Stomach (tissue), 9 donors: Measurements from ENCODE around the gene ZFX. TPM values are rescaled to one million over a fixed set of nuclear protein-coding genes. Genes with fewer than 3 reads are reported as not detected.

ENCODE experiments used
- DNase-seq, 2 donors: peaks; one replicate each; pipeline versions ENCODE4 v3.0.0 to v3.0.0-alpha.2; 2013 to 2019
- H3K27ac ChIP-seq, 5 donors: fragments of 200-600 bp in 4 of 5; sonication (generic) in 4 of 5; one replicate each; pipeline ENCODE4 v1.5.1; 2013 to 2019; ENCODE audit warnings: mild to moderate bottlenecking in 1 of 5, moderate library complexity in 1 of 5
- H3K27me3 ChIP-seq, 3 donors: fragments of 200-600 bp; sonication (generic); one replicate each; pipeline ENCODE4 v1.5.1; 2017 to 2019; ENCODE audit warnings: mixed run types in 1 of 3
- H3K36me3 ChIP-seq, 4 donors: fragments of 200-600 bp; sonication (generic); 1 replicate in 3 of 4; 2 replicates in 1 of 4; pipeline ENCODE4 v1.5.1; 2016 to 2019
- H3K4me1 ChIP-seq, 4 donors: fragments of 200-600 bp; sonication (generic); one replicate each; pipeline ENCODE4 v1.5.1; 2016 to 2019
- H3K4me3 ChIP-seq, 4 donors: fragments of 200-600 bp; sonication (generic) in 3 of 4; one replicate each; pipeline ENCODE4 v1.5.1; 2016 to 2019; ENCODE audit warnings: mild to moderate bottlenecking in 1 of 4
- H3K9me3 ChIP-seq, 4 donors: fragments of 200-600 bp; sonication (generic); one replicate each; pipeline ENCODE4 v1.5.1; 2016 to 2019
- CTCF ChIP-seq, 7 experiments: fragments of 450-650 bp in 4 of 7; fragments of 200-600 bp in 3 of 7; sonication (generic) in 3 of 7; IDR thresholded peaks; one replicate each; pipeline ENCODE4 v1.5.1; 2016 to 2019; ENCODE audit warnings: antibody characterized with exemption in 7 of 7, control low read depth in 2 of 7, mild to moderate bottlenecking in 1 of 7
- EP300 ChIP-seq: sonication (generic); formaldehyde crosslinking; IDR thresholded peaks from one replicate; pipeline ENCODE4 v1.6.1; 2017; ENCODE audit warnings: antibody characterized with exemption
- POLR2A ChIP-seq, 4 donors: fragments of 450-650 bp; IDR thresholded peaks; one replicate each; pipeline ENCODE4 v1.6.1; 2016; ENCODE audit warnings: antibody characterized with exemption in 4 of 4, control low read depth in 2 of 4, mild to moderate bottlenecking in 1 of 4, moderate library complexity in 1 of 4
- POLR2AphosphoS5 ChIP-seq, 3 donors: sonication (generic); formaldehyde crosslinking; IDR thresholded peaks; one replicate each; pipeline ENCODE4 v1.6.1; 2016; ENCODE audit warnings: antibody characterized with exemption in 3 of 3
- WGBS, 5 donors: extraction: QIAGEN DNeasy Blood & Tissue Kit in 3 of 5; methylation state at CpG; one replicate each; pipeline versions ENCODE4 v1.1.5 to v1.1.7; 2013 to 2018; 5-methylcytosine and 5-hydroxymethylcytosine counted together
- intact Hi-C: fragments of 100-400 bp; cut with DNase I; formaldehyde crosslinking; loops from one replicate; pipeline ENCODE4 v1.15.1; 2023; ENCODE audit warnings: low total_unique reads
- polyA plus RNA-seq, 3 donors: library from polyadenylated mRNA; stranded (reverse); fragments of 200-250 nt; gene quantifications; one replicate each; pipeline ENCODE4 v1.2.3, GENCODE V29; 2013
- total RNA-seq, 5 donors: library from RNA; depleted of rRNA; stranded (reverse); fragments of >200 nt; gene quantifications; one replicate each; pipeline versions ENCODE4 v1.1.0 to v1.2.3, GENCODE V29; 2014 to 2016
- donor health status: healthy with polysubstance abuse.
- donor health status: Bipolar disorder and iron deficiency.
- donor health status: healthy.

The ZFX gene
- total and polyA plus RNA-seq, 8 donors: 3.8 to 73.6 (median 17.4) TPM

- peak overlapping the region; percentile 92 to 100 (median 99) for H3K27ac ChIP-seq
- no peaks in the 10 kb centered on the region for H3K36me3 ChIP-seq
- H3K9me3 ChIP-seq: no peaks in the 10 kb centered on the region
- peak in 1 of 2 donors; percentile 70 for DNase-seq
- H3K4me3 ChIP-seq: peak overlapping the region; percentile 57 to 75 (median 69)
- no peaks in the 10 kb centered on the region for H3K27me3 ChIP-seq
- TF ChIP-seq POLR2AphosphoS5 (IDR thresholded peaks at IDR 0.05) (no peak), CTCF (IDR thresholded peaks at IDR 0.05) (no peak)
- 1 to 2% (median 2%) methylated on average over 17 to 35 of the region's 35 CpGs for WGBS, 5 donors
- intact Hi-C loops: no loop called here
- peaks cover 8 to 68% (median 51%) of the 10 kb centered on the region in 4 donors for H3K4me1 ChIP-seq
Measured at GRCh38 chrX:24148535-24149350, 786 bp upstream of the ZFX start.

GRCh38 chrX:24150051-24150790 is 692 bp downstream of the ZFX start:
- Histone ChIP-seq H3K4me1 (peaks cover 8 to 81% (median 65%) of the 10 kb centered on the region in 4 donors), H3K36me3 (no peaks in the 10 kb centered on the region), H3K9me3 (no peaks in the 10 kb centered on the region), H3K27ac (peak overlapping the region; percentile 92 to 100 (median 99)), H3K4me3 (peak overlapping the region; percentile 57 to 75 (median 69)), H3K27me3 (no peaks in the 10 kb centered on the region)
- DNase-seq: peak; percentile 93 to 98
- TF ChIP-seq CTCF (IDR thresholded peaks at IDR 0.05): peak in 3 of 7 experiments; percentile 28 to 59 (median 41)
- peak; percentile 15 to 71 (median 60) for TF ChIP-seq POLR2AphosphoS5 (IDR thresholded peaks at IDR 0.05)
- no peak for TF ChIP-seq POLR2A (IDR thresholded peaks at IDR 0.05)
- intact Hi-C loops: no loop called here
- WGBS, 5 donors: 0 to 1% (median 0%) methylated on average over 4 to 68 of the region's 79 CpGs

- no peak for DNase-seq
- Histone ChIP-seq H3K27me3 (no peaks in the 10 kb centered on the region), H3K4me1 (peaks cover 8 to 81% (median 70%) of the 10 kb centered on the region in 4 donors), H3K36me3 (no peaks in the 10 kb centered on the region), H3K4me3 (peak overlapping the region; percentile 57 to 75 (median 69)), H3K27ac (peak overlapping the region in 4 of 5 donors; percentile 92 to 100 (median 99)), H3K9me3 (no peaks in the 10 kb centered on the region)
- intact Hi-C loops: no loop called here
- TF ChIP-seq EP300 (no peak), POLR2A (IDR thresholded peaks at IDR 0.05) (no peak), CTCF (IDR thresholded peaks at IDR 0.05) (no peak), POLR2AphosphoS5 (IDR thresholded peaks at IDR 0.05) (no peak)
- WGBS, 5 donors: 0 to 3% (median 2%) methylated on average over 10 of the region's 10 CpGs
Measured at GRCh38 chrX:24150898-24151297, 1.4 kb downstream of the ZFX start.

- intact Hi-C loops: no loop called here
- Histone ChIP-seq H3K27me3 (no peaks in the 10 kb centered on the region), H3K9me3 (no peaks in the 10 kb centered on the region), H3K4me1 (peaks cover 4 to 81% (median 69%) of the 10 kb centered on the region in 4 donors), H3K36me3 (no peaks in the 10 kb centered on the region), H3K27ac (peak overlapping the region in 4 of 5 donors; percentile 92 to 100 (median 99)), H3K4me3 (peak overlapping the region; percentile 57 to 75 (median 69))
- DNase-seq: no peak
- WGBS, 5 donors: 34 to 61% (median 45%) methylated on average over 8 of the region's 8 CpGs
- TF ChIP-seq POLR2A (IDR thresholded peaks at IDR 0.05): no peak
- no peak for TF ChIP-seq EP300
- TF ChIP-seq POLR2AphosphoS5 (IDR thresholded peaks at IDR 0.05): no peak
- TF ChIP-seq CTCF (IDR thresholded peaks at IDR 0.05): no peak
Measured at GRCh38 chrX:24151513-24151912, 2.0 kb downstream of the ZFX start.
